ENCODE results near the gene LGALS3BP. TPM values are rescaled to one million over a fixed set of nuclear protein-coding genes. Genes with fewer than 3 reads are reported as not detected.

The LGALS3BP gene
- total and polyA plus RNA-seq, 2 experiments from 2014 or later = 15.1 to 36.5 TPM

GRCh38 chr17:78966123-78966813, 13.5 kb downstream of the LGALS3BP start:
- H3K27me3 Mint-ChIP-seq (ENCODE audit: insufficient read depth, low read depth, poor library complexity) = peaks cover 16% of the 10 kb centered on the region
- Histone ChIP-seq H3K36me3 (ENCODE audit: insufficient read depth) (no peaks in the 10 kb centered on the region), H3K27me3 (ENCODE audit: insufficient read depth) (no peaks in the 10 kb centered on the region), H2AFZ (no peak overlapping the region), H3K4me3 (no peak overlapping the region), H3K79me2 (replicated peaks; ENCODE audit: insufficient read depth) (no peaks in the 10 kb centered on the region), H3K4me2 (no peak overlapping the region), H3K27ac (ENCODE audit: low read depth) (no peak overlapping the region), H3F3A (replicated peaks; ENCODE audit: low read depth) (no peaks in the 10 kb centered on the region), H3K4me1 (ENCODE audit: insufficient read depth) (no peaks in the 10 kb centered on the region), H3K9me2 (ENCODE audit: insufficient read depth) (no peaks in the 10 kb centered on the region), H4K20me1 (replicated peaks; ENCODE audit: insufficient read depth) (no peaks in the 10 kb centered on the region)
- H3K9me3 Mint-ChIP-seq = no peaks in the 10 kb centered on the region
- ATAC-seq (no peak), DNase-seq (ENCODE audit: low spot score) (no peak)
- H3K4me3 Mint-ChIP-seq = no peak overlapping the region
- no peak overlapping the region for H3K27ac Mint-ChIP-seq
- H3K4me1 Mint-ChIP-seq = peaks cover 4% of the 10 kb centered on the region; the same call in 2 of the 3 replicates
- H3K36me3 Mint-ChIP-seq (ENCODE audit: low read depth) = peaks cover 3% of the 10 kb centered on the region
- TF ChIP-seq JUNB (IDR thresholded peaks at IDR 0.05; ENCODE audit: unreplicated experiment) (no peak), EZH2phosphoT487 (IDR thresholded peaks at IDR 0.05; ENCODE audit: unreplicated experiment) (no peak), POLR2AphosphoS5 (IDR thresholded peaks at IDR 0.05; ENCODE audit: low read depth) (no peak), ZNF114 (CRISPR knock-in tag; IDR thresholded peaks at IDR 0.05) (no peak), ETS1 (IDR thresholded peaks at IDR 0.05) (no peak), NANOG (IDR thresholded peaks at IDR 0.05; ENCODE audit: borderline replicate concordance) (no peak), EZH2 (IDR thresholded peaks at IDR 0.05; ENCODE audit: low read depth, unreplicated experiment) (no peak), ZNF331 (CRISPR knock-in tag; IDR thresholded peaks at IDR 0.05; ENCODE audit: low read depth) (no peak), STAT1 (IDR thresholded peaks at IDR 0.05; ENCODE audit: unreplicated experiment) (no peak), CREB1 (CRISPR knock-in tag; IDR thresholded peaks at IDR 0.05; ENCODE audit: low read depth) (no peak)
- TF ChIP-seq, protein P1, sequence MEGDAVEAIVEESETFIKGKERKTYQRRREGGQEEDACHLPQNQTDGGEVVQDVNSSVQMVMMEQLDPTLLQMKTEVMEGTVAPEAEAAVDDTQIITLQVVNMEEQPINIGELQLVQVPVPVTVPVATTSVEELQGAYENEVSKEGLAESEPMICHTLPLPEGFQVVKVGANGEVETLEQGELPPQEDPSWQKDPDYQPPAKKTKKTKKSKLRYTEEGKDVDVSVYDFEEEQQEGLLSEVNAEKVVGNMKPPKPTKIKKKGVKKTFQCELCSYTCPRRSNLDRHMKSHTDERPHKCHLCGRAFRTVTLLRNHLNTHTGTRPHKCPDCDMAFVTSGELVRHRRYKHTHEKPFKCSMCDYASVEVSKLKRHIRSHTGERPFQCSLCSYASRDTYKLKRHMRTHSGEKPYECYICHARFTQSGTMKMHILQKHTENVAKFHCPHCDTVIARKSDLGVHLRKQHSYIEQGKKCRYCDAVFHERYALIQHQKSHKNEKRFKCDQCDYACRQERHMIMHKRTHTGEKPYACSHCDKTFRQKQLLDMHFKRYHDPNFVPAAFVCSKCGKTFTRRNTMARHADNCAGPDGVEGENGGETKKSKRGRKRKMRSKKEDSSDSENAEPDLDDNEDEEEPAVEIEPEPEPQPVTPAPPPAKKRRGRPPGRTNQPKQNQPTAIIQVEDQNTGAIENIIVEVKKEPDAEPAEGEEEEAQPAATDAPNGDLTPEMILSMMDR (conservative IDR thresholded peaks at IDR 0.05; ENCODE audit: low read depth in 2 of 2) = no peak
- TF ChIP-seq, protein P2, sequence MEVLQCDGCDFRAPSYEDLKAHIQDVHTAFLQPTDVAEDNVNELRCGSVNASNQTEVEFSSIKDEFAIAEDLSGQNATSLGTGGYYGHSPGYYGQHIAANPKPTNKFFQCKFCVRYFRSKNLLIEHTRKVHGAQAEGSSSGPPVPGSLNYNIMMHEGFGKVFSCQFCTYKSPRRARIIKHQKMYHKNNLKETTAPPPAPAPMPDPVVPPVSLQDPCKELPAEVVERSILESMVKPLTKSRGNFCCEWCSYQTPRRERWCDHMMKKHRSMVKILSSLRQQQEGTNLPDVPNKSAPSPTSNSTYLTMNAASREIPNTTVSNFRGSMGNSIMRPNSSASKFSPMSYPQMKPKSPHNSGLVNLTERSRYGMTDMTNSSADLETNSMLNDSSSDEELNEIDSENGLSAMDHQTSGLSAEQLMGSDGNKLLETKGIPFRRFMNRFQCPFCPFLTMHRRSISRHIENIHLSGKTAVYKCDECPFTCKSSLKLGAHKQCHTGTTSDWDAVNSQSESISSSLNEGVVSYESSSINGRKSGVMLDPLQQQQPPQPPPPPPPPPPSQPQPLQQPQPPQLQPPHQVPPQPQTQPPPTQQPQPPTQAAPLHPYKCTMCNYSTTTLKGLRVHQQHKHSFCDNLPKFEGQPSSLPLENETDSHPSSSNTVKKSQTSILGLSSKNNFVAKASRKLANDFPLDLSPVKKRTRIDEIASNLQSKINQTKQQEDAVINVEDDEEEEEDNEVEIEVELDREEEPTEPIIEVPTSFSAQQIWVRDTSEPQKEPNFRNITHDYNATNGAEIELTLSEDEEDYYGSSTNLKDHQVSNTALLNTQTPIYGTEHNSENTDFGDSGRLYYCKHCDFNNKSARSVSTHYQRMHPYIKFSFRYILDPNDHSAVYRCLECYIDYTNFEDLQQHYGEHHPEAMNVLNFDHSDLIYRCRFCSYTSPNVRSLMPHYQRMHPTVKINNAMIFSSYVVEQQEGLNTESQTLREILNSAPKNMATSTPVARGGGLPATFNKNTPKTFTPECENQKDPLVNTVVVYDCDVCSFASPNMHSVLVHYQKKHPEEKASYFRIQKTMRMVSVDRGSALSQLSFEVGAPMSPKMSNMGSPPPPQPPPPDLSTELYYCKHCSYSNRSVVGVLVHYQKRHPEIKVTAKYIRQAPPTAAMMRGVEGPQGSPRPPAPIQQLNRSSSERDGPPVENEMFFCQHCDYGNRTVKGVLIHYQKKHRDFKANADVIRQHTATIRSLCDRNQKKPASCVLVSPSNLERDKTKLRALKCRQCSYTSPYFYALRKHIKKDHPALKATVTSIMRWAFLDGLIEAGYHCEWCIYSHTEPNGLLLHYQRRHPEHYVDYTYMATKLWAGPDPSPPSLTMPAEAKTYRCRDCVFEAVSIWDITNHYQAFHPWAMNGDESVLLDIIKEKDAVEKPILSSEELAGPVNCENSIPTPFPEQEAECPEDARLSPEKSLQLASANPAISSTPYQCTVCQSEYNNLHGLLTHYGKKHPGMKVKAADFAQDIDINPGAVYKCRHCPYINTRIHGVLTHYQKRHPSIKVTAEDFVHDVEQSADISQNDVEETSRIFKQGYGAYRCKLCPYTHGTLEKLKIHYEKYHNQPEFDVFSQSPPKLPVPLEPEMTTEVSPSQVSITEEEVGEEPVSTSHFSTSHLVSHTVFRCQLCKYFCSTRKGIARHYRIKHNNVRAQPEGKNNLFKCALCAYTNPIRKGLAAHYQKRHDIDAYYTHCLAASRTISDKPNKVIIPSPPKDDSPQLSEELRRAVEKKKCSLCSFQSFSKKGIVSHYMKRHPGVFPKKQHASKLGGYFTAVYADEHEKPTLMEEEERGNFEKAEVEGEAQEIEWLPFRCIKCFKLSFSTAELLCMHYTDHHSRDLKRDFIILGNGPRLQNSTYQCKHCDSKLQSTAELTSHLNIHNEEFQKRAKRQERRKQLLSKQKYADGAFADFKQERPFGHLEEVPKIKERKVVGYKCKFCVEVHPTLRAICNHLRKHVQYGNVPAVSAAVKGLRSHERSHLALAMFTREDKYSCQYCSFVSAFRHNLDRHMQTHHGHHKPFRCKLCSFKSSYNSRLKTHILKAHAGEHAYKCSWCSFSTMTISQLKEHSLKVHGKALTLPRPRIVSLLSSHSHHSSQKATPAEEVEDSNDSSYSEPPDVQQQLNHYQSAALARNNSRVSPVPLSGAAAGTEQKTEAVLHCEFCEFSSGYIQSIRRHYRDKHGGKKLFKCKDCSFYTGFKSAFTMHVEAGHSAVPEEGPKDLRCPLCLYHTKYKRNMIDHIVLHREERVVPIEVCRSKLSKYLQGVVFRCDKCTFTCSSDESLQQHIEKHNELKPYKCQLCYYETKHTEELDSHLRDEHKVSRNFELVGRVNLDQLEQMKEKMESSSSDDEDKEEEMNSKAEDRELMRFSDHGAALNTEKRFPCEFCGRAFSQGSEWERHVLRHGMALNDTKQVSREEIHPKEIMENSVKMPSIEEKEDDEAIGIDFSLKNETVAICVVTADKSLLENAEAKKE (CRISPR knock-in tag; IDR thresholded peaks at IDR 0.05) = no peak
- TF ChIP-seq, protein P3, sequence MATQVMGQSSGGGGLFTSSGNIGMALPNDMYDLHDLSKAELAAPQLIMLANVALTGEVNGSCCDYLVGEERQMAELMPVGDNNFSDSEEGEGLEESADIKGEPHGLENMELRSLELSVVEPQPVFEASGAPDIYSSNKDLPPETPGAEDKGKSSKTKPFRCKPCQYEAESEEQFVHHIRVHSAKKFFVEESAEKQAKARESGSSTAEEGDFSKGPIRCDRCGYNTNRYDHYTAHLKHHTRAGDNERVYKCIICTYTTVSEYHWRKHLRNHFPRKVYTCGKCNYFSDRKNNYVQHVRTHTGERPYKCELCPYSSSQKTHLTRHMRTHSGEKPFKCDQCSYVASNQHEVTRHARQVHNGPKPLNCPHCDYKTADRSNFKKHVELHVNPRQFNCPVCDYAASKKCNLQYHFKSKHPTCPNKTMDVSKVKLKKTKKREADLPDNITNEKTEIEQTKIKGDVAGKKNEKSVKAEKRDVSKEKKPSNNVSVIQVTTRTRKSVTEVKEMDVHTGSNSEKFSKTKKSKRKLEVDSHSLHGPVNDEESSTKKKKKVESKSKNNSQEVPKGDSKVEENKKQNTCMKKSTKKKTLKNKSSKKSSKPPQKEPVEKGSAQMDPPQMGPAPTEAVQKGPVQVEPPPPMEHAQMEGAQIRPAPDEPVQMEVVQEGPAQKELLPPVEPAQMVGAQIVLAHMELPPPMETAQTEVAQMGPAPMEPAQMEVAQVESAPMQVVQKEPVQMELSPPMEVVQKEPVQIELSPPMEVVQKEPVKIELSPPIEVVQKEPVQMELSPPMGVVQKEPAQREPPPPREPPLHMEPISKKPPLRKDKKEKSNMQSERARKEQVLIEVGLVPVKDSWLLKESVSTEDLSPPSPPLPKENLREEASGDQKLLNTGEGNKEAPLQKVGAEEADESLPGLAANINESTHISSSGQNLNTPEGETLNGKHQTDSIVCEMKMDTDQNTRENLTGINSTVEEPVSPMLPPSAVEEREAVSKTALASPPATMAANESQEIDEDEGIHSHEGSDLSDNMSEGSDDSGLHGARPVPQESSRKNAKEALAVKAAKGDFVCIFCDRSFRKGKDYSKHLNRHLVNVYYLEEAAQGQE (IDR thresholded peaks at IDR 0.05; ENCODE audit: unreplicated experiment) = no peak

All from GM23338 (cell line).